C4-2B (cell line): ENCODE data around the gene CLTC.

ENCODE experiments used
- CTCF ChIP-seq: fragments of 450-650 bp; conservative IDR thresholded peaks from 2 replicates; pipeline ENCODE4 v1.5.1; 2017; ENCODE audit warnings: mild to moderate bottlenecking
- ZFX ChIP-seq: fragments of 450-650 bp; IDR thresholded peaks from 2 replicates; pipeline ENCODE4 v1.6.1; 2017

GRCh38 chr17:59634632-59635541 lies 15.2 kb downstream of the CLTC start:
- TF ChIP-seq CTCF (no peak), ZFX (no peak)
